DMS53 treated with DMSO at 0.1 percent for 48 hours (cell line): Measurements from ENCODE around the gene OTUD5.
A peak's percentile ranks its signal among the peaks of the same experiment; 100 is the strongest.

Source experiments
- DNase-seq: peaks from one replicate; lab custom pipeline; 2025; ENCODE audit not compliant: unreplicated experiment; lab: John Stamatoyannopoulos, UW

The OTUD5 gene

GRCh38 chrX:48938721-48939425 is 18.5 kb downstream of the OTUD5 start:
- no peak for DNase-seq

DNA sequence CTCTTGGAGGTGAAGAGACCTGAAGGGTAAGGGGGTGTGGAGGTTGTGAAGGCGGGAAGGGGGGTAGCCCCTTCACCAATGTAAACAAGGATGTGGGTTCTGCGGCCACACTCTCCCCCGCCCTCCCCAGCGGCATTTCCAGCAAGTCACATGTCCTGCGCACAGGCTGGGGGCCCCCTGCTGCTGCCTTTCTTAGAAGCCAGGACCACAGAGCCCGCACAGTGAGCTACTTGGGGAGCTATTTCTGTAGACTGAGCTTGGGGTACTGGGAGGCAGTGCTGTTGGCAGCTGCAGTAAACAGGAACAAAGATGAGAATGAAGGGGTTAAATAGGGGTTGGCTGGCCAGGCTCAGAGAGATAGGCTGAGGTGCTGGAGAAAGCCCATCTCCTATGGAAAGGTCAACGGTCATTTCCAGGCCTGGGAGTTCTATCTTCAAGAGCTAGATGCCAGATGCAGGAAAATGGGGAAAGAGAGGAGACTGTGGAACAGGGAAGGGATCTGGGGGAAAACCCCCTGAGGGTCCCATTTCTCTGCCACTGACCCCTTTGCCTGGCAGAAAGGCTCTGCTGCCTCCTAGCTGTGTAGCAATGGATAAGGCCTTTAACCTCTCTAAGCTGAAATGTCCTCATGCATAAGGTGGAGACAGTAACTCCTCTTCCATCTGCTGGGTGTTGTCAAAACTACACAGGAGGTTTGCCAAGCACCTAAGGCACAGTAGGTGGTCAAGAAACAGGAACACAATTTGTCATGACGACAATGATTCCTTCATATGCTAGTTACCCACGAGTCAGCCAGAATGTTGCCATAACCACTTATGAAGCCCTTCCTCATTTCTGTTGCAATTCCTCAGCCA is 20.1 kb downstream of the OTUD5 start:
- DNase-seq: no peak

GRCh38 chrX:48936429-48937053 is 20.9 kb downstream of the OTUD5 start:
- DNase-seq: no peak

DNA sequence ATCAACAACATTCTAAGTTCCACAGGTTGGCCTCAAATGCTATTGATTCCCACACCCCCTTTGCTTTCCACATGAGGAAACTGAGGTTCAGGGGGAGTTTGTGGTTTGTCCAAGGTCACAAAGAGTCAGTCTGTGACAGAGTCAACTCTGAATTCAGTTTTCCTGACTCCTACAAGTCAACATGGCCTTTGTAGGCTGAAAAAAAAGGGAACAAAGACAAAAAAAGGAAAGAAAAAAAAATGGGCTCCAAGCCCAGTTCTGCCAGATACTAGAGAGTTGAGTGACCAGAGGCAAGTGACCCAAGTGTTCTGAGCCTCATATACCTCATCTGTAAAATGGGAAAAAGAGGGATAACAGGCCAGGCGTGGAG is 22.1 kb downstream of the OTUD5 start:
- no peak for DNase-seq

DNA sequence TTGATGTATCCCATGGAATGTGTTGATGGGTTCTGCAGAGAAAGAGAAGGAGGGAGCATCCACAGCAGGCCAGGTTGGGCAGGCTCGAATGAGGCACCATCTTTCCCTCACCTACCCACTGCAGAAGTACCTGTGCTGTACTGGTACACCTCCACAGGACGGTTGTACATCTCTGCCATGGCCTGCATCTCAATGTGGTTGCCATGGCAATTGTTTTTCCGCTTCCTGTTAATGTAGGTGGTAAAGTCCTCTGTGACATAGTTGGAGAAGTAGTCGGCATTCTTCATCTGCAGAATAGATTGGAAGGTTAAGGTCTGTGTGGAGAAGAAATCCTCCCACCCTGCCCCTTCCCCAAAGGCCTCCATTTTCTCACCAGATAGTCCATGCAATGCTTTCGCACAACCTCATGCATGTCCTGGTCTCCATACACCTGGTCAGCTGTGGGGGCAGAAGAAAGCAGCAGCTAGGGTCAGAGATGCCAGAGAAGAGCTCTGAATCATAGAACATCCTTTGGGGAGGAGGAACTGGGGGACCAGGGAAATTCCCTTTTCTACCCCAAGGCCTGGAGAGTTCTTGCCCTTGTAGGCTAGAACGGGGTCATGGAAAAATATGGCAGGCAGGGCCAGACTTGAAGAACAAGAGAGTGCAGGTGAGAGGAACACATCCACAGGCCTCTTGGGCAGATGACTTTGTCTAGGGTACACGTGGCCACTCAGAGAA is 22.7 kb downstream of the OTUD5 start:
- no peak for DNase-seq

DNA sequence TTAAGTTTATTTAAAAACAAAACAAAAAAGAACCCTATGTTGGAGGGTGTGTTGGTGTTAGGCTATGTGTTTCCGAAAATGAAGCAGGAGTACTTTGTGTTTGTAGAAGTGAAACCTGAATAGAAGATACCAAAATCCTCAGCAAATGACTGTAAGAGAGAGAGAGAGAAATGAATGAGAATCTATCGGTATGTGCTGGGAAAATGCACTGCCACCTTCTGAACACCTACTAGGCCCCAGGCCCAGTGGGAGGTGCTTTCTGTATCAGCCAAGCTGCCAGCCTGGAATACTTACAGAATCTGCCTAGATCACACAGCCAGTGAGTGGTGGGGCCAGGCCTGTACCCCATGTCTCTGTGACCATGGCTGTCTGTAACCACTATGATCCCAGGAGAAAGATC is 23.6 kb downstream of the OTUD5 start:
- DNase-seq: no peak

- DNase-seq: no peak
These were observed 29.5 kb downstream of the OTUD5 start for GRCh38 chrX:48927736-48928382.

GRCh38 chrX:48927123-48927522 is 30.3 kb downstream of the OTUD5 start:
- no peak for DNase-seq

- no peak for DNase-seq
These were observed 33.1 kb downstream of the OTUD5 start for GRCh38 chrX:48924270-48924669.

DNA sequence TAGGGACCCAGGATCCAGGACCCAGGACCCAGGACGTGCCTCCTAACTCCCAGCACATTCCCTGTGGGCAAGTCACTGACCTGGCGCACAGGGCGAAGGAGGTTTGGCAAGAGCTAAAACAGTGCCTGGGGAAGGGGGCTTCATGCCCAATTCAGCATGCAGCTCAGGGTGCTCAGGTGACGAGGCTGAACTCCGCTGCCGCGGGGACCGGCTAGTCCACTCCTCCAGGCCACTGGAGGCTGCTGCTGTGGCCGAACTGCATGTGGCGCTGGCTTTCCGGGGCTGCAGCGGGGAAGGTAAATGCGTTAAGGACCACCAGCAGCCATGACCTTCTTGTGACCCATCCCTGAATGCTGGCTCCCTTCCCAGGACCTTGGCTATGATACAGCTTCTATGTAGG is 33.6 kb downstream of the OTUD5 start:
- no peak for DNase-seq

DNA sequence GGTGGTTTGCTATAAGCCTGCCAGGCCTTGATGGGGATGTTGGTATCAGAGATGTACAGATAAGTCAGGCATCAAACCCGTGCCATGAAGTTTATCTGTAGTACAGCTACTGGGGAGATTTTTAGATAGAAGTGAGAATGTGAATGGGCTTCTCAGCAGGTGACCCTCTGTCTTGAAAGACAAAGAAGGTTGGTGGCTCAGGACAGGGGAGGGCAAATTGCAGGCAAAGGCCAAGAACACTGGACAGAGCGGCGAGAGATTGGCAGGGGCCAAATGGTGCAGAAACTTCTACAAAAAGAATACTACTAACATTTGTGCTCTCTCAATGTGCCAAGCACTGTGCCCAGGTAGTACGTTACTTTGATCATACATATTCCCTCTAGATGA is 36.7 kb downstream of the OTUD5 start:
- no peak for DNase-seq

DNA sequence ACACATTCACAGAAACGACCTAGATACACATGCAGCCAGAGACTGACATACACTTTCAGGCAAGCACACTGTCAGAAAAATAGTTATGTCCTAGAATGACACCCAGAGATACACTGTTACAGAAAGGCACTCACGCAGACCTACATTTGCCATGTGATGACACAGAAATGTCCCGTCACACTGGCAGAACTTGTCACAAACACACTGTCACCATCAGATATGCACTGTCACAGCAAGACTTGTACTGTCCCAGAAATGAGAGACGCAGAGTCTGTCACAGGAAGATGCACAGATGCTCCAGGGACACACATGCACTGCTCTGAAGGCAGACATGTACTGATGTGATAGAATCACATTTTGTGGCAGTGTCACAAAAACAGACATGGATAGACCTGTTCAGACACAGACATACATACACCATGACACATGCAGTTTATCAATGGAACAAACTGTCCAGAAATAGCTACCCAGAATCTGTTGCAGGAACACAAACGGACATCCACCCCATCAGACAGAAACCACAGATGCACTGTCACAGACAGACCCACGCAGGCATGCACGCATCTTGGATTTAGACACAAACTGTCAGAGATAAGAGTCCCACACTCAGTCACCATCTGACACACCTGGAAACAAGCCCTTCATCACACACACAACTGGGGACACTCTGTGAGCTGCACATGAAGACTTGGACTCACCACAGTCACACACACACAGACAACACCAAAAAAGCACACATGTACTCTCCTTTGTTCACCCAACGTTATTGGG is 37.3 kb downstream of the OTUD5 start:
- DNase-seq: no peak

DNA sequence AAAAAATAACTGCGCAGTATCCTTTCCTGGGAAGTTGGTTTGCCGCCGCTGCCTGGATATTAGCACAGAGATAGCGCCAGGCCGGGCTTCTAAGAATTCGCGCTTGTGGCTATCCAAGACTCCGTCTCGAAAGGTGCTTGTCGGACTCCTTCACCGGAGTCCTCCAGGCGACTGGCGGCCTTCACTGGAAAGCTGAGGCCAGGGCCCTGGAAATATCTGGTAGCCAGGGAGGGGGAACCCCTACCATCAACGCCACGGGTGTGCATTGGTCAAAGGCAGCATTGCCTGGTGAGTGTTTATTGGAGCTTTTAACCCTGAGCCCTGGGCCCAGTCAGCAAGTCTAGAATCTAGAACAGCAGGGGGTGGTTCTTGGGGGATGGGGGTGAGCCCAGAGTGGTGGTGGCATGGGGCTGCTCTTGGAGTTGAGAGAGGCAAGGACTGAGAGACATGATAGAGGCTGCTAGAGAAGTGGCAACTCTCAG is 38.0 kb downstream of the OTUD5 start:
- no peak for DNase-seq

DNA sequence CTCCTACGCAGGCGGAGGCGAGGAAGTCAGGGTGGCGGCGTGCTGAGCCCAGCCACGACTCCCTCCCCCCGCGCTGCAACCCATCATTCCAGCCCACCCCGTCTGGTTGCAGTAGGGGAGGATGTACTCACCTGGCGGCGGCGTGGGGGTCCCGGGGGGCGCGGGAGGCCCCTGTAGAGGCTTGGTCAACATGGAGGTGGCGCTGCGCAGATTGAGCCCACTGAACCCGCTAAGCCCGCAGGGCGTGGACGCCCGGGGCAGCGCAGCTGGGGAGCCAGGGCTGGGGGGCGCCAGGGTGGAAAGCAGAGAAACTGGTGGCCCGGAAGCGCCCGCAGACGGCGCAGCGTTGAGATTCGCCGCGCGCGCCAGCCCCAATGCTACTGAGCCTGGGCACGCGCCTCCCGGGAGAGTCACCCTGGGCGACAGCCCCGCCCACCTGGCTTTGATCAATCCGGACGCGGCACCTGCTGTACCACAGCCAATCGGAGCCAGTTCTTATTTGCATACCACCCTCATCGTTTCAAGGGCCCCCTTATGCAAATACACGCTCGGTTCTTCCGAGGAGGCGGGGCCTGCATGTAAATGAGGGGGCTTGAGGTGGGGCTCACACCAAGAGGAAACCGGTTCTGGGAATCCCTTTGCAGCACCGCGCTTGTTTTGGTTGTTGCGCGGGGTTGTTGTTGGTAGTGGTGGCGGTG is 38.6 kb downstream of the OTUD5 start, which contains the start of gene PIM2:
Gene PIM2, minus strand, starts transcription at position 382 of the 698 bp plus-strand sequence. Its CDS starts 190 bp downstream, at position 192.
- peak; percentile 87 for DNase-seq

DNA sequence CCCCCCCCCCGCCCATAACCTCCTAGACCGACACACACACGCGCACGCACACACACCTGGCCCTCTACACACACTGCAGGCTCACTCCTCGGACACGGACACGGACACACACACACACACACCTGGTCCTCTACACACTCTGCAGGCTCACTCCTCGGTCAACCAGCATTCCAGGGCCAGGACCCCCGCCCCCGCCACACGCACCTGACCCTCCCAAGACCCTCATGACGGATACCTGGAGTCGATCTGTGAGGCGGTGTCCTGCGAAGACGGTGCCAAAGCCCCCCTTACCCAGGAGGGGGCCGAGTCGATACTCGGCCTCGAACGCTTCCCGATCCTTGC is 39.1 kb downstream of the OTUD5 start:
- DNase-seq: no peak

DNA sequence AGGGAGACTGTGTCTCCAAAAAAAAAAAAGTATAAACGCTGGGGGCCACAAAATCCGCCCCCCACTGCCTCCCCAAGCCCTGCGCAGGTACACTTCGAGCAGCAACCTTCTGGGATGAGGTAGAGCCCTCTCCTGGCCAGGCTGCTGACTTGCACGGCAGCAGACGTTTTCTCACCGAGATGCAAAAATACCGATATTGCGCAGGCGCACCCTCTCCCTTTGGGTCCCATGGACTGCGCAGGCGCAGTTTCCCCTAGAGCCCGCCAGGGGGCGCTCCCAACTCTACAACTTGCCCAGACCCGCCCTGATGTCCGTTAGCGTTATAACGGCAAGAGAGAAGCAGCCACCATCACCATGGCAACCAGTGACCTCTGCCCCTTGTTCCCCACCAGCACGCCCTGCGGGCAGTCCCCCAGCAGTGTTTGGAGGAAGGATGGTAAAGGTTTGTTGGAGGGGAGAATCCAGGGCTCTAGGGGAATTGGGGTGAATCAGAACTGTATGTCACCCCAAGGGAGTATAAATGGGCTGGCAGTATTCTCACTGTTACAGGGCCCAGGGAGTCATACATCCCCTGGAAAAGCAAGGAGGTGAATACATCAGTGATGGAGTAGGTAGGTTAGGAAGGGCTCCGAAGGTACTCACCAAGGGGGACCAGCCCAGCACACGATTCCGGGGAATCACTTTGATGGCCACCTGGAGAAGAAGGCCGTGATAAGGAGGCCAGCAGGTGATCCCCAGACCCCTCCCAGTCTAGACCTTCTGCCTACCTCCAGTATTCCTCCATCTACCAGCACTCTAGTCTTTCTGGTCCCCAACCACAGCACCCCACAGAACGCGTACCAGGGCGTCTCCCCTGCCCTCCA is 40.0 kb downstream of the OTUD5 start:
- DNase-seq: peak; percentile 90

DNA sequence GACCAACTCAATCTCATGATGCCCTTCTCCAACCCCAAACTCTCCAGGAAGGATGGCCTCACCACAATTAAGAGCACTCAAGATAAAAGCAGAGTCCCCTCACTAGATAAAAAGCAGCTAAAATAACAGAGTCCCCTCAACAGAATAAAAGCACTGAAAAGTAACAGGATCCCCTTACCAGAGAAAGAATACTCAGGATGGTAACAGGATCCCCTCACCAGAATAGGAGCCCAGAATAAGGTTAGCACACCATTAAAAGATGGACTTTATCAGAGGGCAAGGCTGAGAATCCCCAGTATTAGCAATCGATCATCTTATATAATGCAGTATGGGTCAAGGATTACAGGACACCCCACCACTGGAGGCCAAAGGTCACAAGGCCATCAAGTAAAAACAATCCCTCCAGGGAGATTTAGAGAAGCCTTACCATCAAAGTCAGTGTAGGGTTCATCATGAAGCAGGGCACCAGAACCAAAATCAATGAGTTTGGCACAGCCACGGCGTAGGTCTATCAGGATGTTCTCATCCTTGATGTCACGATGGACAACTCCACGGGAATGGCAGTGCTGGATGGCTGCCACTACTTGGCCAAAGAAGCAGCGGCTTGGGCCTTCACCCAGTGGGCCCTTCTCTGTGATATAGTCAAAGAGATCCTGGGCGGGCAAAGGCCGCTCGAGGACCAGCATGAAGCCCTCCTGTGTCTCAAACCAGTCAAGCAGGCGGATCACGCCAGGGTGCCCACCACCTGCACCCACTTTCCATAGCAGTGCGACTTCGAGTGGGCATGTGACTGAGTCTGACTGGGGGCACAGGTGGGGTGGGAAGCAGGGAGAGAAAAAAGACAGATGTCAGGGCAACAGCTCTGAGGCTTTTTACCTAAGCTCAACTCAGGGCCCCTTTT is 42.6 kb downstream of the OTUD5 start:
- DNase-seq: no peak
